Measurements from ENCODE around the gene EVC2.

The EVC2 gene

DNA sequence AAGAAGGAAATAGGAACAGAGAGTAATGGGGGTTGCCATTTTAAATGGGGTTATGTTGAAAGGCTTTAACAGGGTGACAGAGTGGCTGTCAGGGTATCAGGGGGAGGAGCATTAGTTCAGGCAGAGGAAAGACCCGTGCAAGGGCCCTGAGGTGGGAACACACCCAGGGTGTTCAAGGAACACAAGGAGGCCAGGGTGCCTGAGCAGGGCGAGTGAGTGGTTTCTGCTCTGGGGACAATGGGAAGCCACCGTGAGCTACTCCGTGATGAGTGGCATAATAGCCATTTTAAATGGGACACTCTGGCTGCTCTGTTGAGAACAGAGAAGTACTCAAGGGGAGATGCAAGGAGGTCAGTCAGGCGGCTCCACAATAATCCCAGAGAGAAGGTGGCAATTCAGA lies 4.5 kb downstream of the EVC2 start:
- no peaks in the 10 kb centered on the region for H3K9me3 ChIP-seq (ENCODE audit: control insufficient read depth in 2 of 2, low read length in 2 of 2)
- H3K4me1 ChIP-seq (ENCODE audit: control insufficient read depth, insufficient read depth, low read length) = peaks cover 25% of the 10 kb centered on the region
- peaks cover 12% of the 10 kb centered on the region in 2 donors for H3K36me3 ChIP-seq (ENCODE audit: control insufficient read depth in 2 of 2, insufficient read depth in 2 of 2, low read length in 2 of 2)
- H3K27ac ChIP-seq (ENCODE audit: low read length) = no peak overlapping the region
- no peaks in the 10 kb centered on the region for H3K27me3 ChIP-seq (ENCODE audit: control insufficient read depth in 1 of 2, insufficient read depth in 2 of 2, low read length in 2 of 2)
- H3K4me3 ChIP-seq (ENCODE audit: low read length in 2 of 2) = no peak overlapping the region
- H3K9ac ChIP-seq (ENCODE audit: low read length in 2 of 2) = no peak overlapping the region

DNA sequence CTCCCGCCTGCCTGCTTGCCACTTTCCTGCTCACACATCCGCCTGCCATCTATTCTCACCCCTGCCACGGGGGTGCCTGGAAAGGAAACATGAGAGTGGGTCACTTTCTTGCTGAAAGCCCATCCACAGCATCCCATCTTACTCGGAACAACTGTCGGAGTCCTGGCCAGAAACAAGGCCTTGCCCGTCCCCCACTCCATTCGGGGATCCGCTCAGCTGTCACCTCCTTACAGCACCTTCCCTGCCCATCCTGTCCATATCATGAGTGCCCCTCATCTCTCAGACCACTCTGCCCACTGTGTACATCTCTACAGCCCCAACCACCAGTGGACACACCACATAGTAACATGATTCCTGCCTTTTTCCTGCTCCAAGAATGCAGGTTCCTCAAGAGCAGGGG lies 6.4 kb downstream of the EVC2 start:
- Histone ChIP-seq H3K27me3 (ENCODE audit: control insufficient read depth in 1 of 2, insufficient read depth in 2 of 2, low read length in 2 of 2) (no peaks in the 10 kb centered on the region), H3K27ac (ENCODE audit: low read length) (no peak overlapping the region), H3K9ac (ENCODE audit: low read length in 2 of 2) (no peak overlapping the region), H3K9me3 (ENCODE audit: control insufficient read depth in 2 of 2, low read length in 2 of 2) (no peaks in the 10 kb centered on the region), H3K36me3 (ENCODE audit: control insufficient read depth in 2 of 2, insufficient read depth in 2 of 2, low read length in 2 of 2) (peaks cover 17 to 19% of the 10 kb centered on the region in 2 donors), H3K4me1 (ENCODE audit: control insufficient read depth, insufficient read depth, low read length) (peaks cover 8% of the 10 kb centered on the region), H3K4me3 (ENCODE audit: low read length in 2 of 2) (no peak overlapping the region)

DNA sequence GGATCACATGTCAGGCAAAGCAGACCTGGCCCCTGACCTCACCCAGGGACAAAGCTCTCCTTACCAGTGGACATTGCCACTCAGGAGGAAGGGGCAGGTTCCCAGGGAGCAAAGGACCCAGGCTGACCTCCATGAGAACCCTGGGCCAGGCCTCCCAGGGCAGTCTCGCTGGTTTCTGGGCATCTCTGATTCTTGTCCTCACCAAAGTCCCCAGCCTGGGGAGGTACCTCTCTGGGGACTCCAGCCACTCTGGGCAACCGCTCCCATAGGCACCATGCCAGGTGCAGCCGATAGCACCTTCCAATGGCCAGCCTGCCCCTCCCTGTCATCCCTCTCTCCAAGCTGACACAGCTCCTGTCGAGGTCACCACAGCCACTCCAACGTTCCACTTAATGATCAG lies 7.9 kb downstream of the EVC2 start:
- Histone ChIP-seq H3K4me1 (ENCODE audit: control insufficient read depth, insufficient read depth, low read length) (no peaks in the 10 kb centered on the region), H3K27ac (ENCODE audit: low read length) (no peak overlapping the region), H3K9ac (ENCODE audit: low read length in 2 of 2) (no peak overlapping the region), H3K9me3 (ENCODE audit: control insufficient read depth in 2 of 2, low read length in 2 of 2) (no peaks in the 10 kb centered on the region), H3K36me3 (ENCODE audit: control insufficient read depth in 2 of 2, insufficient read depth in 2 of 2, low read length in 2 of 2) (peaks cover 18 to 30% of the 10 kb centered on the region in 2 donors), H3K27me3 (ENCODE audit: control insufficient read depth in 1 of 2, insufficient read depth in 2 of 2, low read length in 2 of 2) (no peaks in the 10 kb centered on the region), H3K4me3 (ENCODE audit: low read length in 2 of 2) (no peak overlapping the region)

DNA sequence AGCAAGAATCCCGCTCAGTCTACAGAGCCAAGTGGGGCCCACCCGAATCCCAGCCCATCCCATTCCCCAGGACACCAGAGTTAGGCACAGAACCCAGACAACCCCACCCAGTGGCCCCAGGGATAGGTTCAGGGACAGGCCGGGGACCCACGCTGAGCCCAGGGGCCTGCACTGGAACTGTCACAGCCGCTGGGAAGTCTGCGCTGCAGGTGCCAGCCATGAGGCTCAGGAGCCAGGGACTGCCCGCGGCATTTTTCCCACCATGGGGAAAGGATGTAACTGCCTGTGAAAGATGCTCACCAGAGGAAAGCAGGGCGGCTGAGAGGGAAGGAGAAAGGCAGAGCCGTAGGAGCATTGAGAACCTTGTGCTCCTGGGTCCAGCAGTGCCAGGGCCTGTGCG lies 12.0 kb downstream of the EVC2 start:
- no peak overlapping the region for H3K9ac ChIP-seq (ENCODE audit: low read length in 2 of 2)
- no peak overlapping the region for H3K4me3 ChIP-seq (ENCODE audit: low read length in 2 of 2)
- H3K27me3 ChIP-seq (ENCODE audit: control insufficient read depth in 1 of 2, insufficient read depth in 2 of 2, low read length in 2 of 2) = no peaks in the 10 kb centered on the region
- H3K27ac ChIP-seq (ENCODE audit: low read length) = no peak overlapping the region
- H3K36me3 ChIP-seq (ENCODE audit: control insufficient read depth in 2 of 2, insufficient read depth in 2 of 2, low read length in 2 of 2) = peaks cover 22 to 40% of the 10 kb centered on the region in 2 donors
- no peaks in the 10 kb centered on the region for H3K9me3 ChIP-seq (ENCODE audit: control insufficient read depth in 2 of 2, low read length in 2 of 2)
- no peaks in the 10 kb centered on the region for H3K4me1 ChIP-seq (ENCODE audit: control insufficient read depth, insufficient read depth, low read length)

DNA sequence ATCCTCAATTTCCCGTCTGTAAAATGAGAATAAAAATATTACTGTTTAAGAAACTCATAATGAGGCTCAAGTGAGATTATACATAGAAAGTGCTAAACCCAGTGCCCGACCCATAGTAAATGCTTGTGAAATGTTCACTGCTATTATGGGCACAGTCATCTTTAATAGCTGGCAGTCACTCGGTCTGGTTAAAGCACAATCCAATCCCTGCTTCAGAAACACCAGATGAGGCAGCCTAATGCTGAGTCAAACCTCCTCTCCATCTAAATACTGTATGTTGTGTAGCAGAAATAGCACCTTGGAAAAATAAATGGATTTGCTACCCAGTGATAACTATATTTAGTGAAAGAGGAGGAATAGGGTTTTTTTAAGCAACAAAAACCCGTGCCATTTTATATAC lies 14.5 kb downstream of the EVC2 start:
- H3K9me3 ChIP-seq (ENCODE audit: control insufficient read depth in 2 of 2, low read length in 2 of 2) = no peaks in the 10 kb centered on the region
- no peak overlapping the region for H3K4me3 ChIP-seq (ENCODE audit: low read length in 2 of 2)
- H3K9ac ChIP-seq (ENCODE audit: low read length in 2 of 2) = no peak overlapping the region
- no peaks in the 10 kb centered on the region for H3K4me1 ChIP-seq (ENCODE audit: control insufficient read depth, insufficient read depth, low read length)
- H3K27ac ChIP-seq (ENCODE audit: low read length) = no peak overlapping the region
- no peaks in the 10 kb centered on the region for H3K27me3 ChIP-seq (ENCODE audit: control insufficient read depth in 1 of 2, insufficient read depth in 2 of 2, low read length in 2 of 2)
- peaks cover 35 to 56% of the 10 kb centered on the region in 2 donors for H3K36me3 ChIP-seq (ENCODE audit: control insufficient read depth in 2 of 2, insufficient read depth in 2 of 2, low read length in 2 of 2)

DNA sequence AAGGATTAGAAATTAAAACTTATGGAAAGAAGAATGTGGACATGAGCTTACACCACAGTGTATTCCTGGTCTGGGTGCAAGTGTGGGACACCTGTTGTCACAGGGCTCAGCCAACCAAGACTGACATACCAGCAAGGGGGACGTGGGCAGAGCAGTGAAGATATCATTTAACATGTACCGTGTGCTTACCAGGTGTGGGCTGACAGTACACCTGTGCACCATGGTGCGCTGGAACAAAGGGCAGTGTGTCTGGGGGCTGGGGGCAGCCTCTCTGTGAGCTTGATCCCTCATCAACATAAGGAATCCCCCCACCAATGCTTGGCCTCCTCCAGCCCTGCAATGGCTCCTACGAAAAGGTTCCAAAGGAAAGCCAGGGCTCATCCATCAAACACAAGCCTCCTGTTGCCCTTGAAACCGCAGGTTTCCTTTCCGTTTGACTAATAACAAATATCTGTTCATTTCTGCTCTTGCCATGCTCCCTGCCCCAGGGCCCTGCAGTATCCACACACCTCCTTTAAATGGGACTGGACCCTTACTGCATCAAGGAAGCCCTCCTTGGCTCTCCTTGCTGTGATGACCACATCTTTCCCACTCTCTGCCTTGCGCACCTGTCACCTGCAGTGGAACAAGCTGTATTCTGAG lies 16.7 kb downstream of the EVC2 start:
- H3K9me3 ChIP-seq (ENCODE audit: control insufficient read depth in 2 of 2, low read length in 2 of 2) = no peaks in the 10 kb centered on the region
- H3K27me3 ChIP-seq (ENCODE audit: control insufficient read depth in 1 of 2, insufficient read depth in 2 of 2, low read length in 2 of 2) = no peaks in the 10 kb centered on the region
- no peak overlapping the region for H3K27ac ChIP-seq (ENCODE audit: low read length)
- no peak overlapping the region for H3K4me3 ChIP-seq (ENCODE audit: low read length in 2 of 2)
- peaks cover 45 to 62% of the 10 kb centered on the region in 2 donors for H3K36me3 ChIP-seq (ENCODE audit: control insufficient read depth in 2 of 2, insufficient read depth in 2 of 2, low read length in 2 of 2)
- no peak overlapping the region for H3K9ac ChIP-seq (ENCODE audit: low read length in 2 of 2)
- H3K4me1 ChIP-seq (ENCODE audit: control insufficient read depth, insufficient read depth, low read length) = no peaks in the 10 kb centered on the region

DNA sequence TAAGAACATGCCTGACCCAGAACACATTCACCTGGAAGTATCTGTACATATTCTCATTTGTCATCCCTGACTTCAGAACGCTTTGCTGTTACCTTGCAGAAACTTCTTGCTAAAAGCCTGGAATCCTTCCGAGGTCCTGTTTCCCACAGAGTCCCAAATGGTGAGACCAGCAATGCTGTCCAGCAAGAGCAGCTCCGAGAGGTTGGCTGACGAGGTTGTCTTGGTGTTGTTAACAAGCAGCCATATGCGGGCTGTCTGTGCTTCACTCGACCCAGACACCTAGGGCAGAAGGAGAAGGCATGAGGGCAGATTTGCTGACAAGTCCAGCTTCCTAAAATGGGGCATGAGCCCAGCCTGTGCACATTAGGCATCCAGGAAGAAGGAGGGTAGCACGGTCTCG lies 19.3 kb downstream of the EVC2 start:
- Histone ChIP-seq H3K27ac (ENCODE audit: low read length) (no peak overlapping the region), H3K9me3 (ENCODE audit: control insufficient read depth in 2 of 2, low read length in 2 of 2) (no peaks in the 10 kb centered on the region), H3K36me3 (ENCODE audit: control insufficient read depth in 2 of 2, insufficient read depth in 2 of 2, low read length in 2 of 2) (peaks cover 64 to 65% of the 10 kb centered on the region in 2 donors), H3K27me3 (ENCODE audit: control insufficient read depth in 1 of 2, insufficient read depth in 2 of 2, low read length in 2 of 2) (no peaks in the 10 kb centered on the region), H3K4me1 (ENCODE audit: control insufficient read depth, insufficient read depth, low read length) (no peaks in the 10 kb centered on the region), H3K9ac (ENCODE audit: low read length in 2 of 2) (no peak overlapping the region), H3K4me3 (ENCODE audit: low read length in 2 of 2) (no peak overlapping the region)

DNA sequence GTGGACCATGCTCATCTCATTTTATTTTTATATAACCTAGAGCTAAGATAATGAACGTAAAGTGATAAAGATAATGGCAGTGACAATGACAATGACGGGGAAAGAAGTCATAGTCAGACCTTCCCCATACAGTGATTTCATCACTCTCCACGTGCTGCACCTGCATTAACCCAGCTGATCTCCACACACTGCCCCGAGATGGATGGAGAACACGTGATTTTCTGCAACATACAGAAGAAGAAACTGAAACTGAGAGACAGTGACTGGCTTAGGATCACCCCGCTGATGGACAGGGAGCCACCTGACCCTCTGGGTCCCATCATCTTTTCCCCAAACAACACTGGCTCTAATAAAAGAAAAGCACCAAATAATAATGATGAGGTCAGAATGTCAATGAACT lies 22.0 kb downstream of the EVC2 start:
- peaks cover 2% of the 10 kb centered on the region for H3K4me1 ChIP-seq (ENCODE audit: control insufficient read depth, insufficient read depth, low read length)
- H3K27me3 ChIP-seq (ENCODE audit: control insufficient read depth in 1 of 2, insufficient read depth in 2 of 2, low read length in 2 of 2) = no peaks in the 10 kb centered on the region
- no peak overlapping the region for H3K9ac ChIP-seq (ENCODE audit: low read length in 2 of 2)
- H3K9me3 ChIP-seq (ENCODE audit: control insufficient read depth in 2 of 2, low read length in 2 of 2) = no peaks in the 10 kb centered on the region
- H3K4me3 ChIP-seq (ENCODE audit: low read length in 2 of 2) = no peak overlapping the region
- peaks cover 49 to 54% of the 10 kb centered on the region in 2 donors for H3K36me3 ChIP-seq (ENCODE audit: control insufficient read depth in 2 of 2, insufficient read depth in 2 of 2, low read length in 2 of 2)
- no peak overlapping the region for H3K27ac ChIP-seq (ENCODE audit: low read length)

DNA sequence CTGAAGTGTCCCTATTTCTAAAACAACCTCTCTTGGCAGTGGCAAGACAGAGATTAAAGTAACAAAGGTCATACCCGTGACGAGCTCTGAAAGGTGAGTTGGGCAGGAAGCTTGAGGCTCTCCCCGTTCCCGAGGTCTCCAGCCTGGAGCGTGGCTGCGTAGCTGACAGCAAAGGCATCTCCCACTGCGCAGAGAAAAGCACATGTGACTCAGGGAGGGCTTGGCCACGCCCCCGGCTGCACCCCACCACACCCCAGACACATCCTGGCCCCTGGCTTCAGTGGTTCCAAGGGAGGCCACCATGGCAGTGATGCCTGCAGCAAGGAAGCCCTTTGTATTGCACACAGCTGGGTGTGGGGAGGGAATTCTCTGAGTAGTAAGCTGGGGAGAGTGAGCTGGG lies 23.1 kb downstream of the EVC2 start:
- Histone ChIP-seq H3K36me3 (ENCODE audit: control insufficient read depth in 2 of 2, insufficient read depth in 2 of 2, low read length in 2 of 2) (peaks cover 58 to 60% of the 10 kb centered on the region in 2 donors), H3K4me3 (ENCODE audit: low read length in 2 of 2) (no peak overlapping the region), H3K27ac (ENCODE audit: low read length) (no peak overlapping the region), H3K27me3 (ENCODE audit: control insufficient read depth in 1 of 2, insufficient read depth in 2 of 2, low read length in 2 of 2) (no peaks in the 10 kb centered on the region), H3K9me3 (ENCODE audit: control insufficient read depth in 2 of 2, low read length in 2 of 2) (no peaks in the 10 kb centered on the region), H3K9ac (ENCODE audit: low read length in 2 of 2) (no peak overlapping the region), H3K4me1 (ENCODE audit: control insufficient read depth, insufficient read depth, low read length) (peaks cover 2% of the 10 kb centered on the region)

DNA sequence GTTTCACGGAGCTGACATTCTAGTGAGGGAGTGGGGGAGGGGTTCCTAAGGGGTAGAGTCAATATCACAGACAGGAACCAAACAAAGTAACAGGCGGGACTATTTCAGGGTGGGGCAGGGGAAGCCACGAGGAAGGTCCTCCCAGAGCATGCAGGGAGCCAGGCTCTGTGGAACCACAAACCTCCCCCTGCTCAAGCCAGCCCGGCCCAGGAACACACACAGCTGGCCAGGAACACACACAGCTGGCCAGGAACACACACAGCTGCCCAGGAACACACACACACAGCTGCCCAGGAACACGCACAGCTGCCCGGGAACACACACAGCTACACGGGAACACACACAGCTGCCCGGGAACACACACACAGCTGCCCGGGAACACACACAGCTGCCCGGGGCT lies 24.8 kb downstream of the EVC2 start:
- no peaks in the 10 kb centered on the region for H3K9me3 ChIP-seq (ENCODE audit: control insufficient read depth in 2 of 2, low read length in 2 of 2)
- no peaks in the 10 kb centered on the region for H3K27me3 ChIP-seq (ENCODE audit: control insufficient read depth in 1 of 2, insufficient read depth in 2 of 2, low read length in 2 of 2)
- H3K4me1 ChIP-seq (ENCODE audit: control insufficient read depth, insufficient read depth, low read length) = peaks cover 2% of the 10 kb centered on the region
- H3K9ac ChIP-seq (ENCODE audit: low read length in 2 of 2) = no peak overlapping the region
- H3K4me3 ChIP-seq (ENCODE audit: low read length in 2 of 2) = no peak overlapping the region
- peaks cover 46 to 52% of the 10 kb centered on the region in 2 donors for H3K36me3 ChIP-seq (ENCODE audit: control insufficient read depth in 2 of 2, insufficient read depth in 2 of 2, low read length in 2 of 2)
- H3K27ac ChIP-seq (ENCODE audit: low read length) = no peak overlapping the region

DNA sequence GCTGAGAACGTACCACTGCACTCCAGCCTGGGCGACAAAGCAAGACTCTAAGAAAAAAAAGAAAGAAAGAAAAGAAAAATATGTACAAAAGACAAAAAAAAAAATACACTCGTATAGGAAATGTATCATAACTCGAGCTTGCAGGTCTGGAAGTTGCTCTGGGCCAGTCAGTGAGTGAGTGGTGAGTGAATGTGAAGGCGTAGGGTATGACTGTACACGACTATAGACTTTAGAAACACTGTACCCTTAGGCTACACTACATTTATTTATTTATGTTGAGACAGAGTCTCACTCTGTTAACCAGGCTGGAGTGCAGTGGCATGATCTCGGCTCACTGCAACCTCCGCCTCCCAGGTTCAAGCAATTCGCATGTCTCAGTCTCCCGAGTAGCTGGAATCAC lies 29.4 kb downstream of the EVC2 start:
- Histone ChIP-seq H3K4me1 (ENCODE audit: control insufficient read depth, insufficient read depth, low read length) (peaks cover 2% of the 10 kb centered on the region), H3K27me3 (ENCODE audit: control insufficient read depth in 1 of 2, insufficient read depth in 2 of 2, low read length in 2 of 2) (no peaks in the 10 kb centered on the region), H3K9me3 (ENCODE audit: control insufficient read depth in 2 of 2, low read length in 2 of 2) (no peaks in the 10 kb centered on the region), H3K9ac (ENCODE audit: low read length in 2 of 2) (no peak overlapping the region), H3K27ac (ENCODE audit: low read length) (no peak overlapping the region), H3K4me3 (ENCODE audit: low read length in 2 of 2) (no peak overlapping the region), H3K36me3 (ENCODE audit: control insufficient read depth in 2 of 2, insufficient read depth in 2 of 2, low read length in 2 of 2) (peaks cover 29 to 45% of the 10 kb centered on the region in 2 donors)

All from stomach smooth muscle (tissue), 2 donors.